SK-N-SH treated with all-trans-retinoic acid at 6 μM for 48 hours (cell line): ENCODE results near the gene KIF20A.

Experiments
- CSRNP3 ChIP-seq: fragments of 250-450 bp; sonication (Bioruptor Pico); IDR thresholded peaks from 2 replicates; pipeline ENCODE4 v1.5.1; 2021; ENCODE audit warnings: mild to moderate bottlenecking, moderate library complexity
- ISL1 ChIP-seq: fragments of 250-450 bp; sonication (Bioruptor Pico); IDR thresholded peaks from 2 replicates; pipeline ENCODE4 v2.1.2; 2022; ENCODE audit warnings: mild to moderate bottlenecking, moderate library complexity
- PATZ1 ChIP-seq: fragments of 250-450 bp; sonication (Bioruptor Pico); IDR thresholded peaks from 2 replicates; pipeline ENCODE4 v1.8.0; 2020; ENCODE audit warnings: mild to moderate bottlenecking, moderate library complexity, borderline replicate concordance
- ZFP30 ChIP-seq: fragments of 450-650 bp; formaldehyde crosslinking; IDR thresholded peaks from 2 replicates; pipeline ENCODE4 v1.5.0; 2022; ENCODE audit warnings: mild to moderate bottlenecking, moderate library complexity
- ZNF565 ChIP-seq: fragments of 450-650 bp; formaldehyde crosslinking; conservative IDR thresholded peaks from 2 replicates; pipeline ENCODE4 v1.5.0; 2020; ENCODE audit warnings: low read depth, mild to moderate bottlenecking, moderate library complexity
- TF ChIP-seq, protein P1 (sequence below): fragments of 250-450 bp; sonication (Bioruptor Pico); IDR thresholded peaks from 2 replicates; pipeline ENCODE4 v1.5.0; 2020; ENCODE audit warnings: mild to moderate bottlenecking, moderate library complexity

GRCh38 chr5:138160706-138161105 lies 18.2 kb upstream of the KIF20A start:
- TF ChIP-seq PATZ1 (CRISPR knock-in tag) (no peak), ISL1 (CRISPR knock-in tag) (no peak), ZFP30 (no peak), ZNF565 (CRISPR knock-in tag) (no peak), CSRNP3 (CRISPR knock-in tag) (no peak)
- TF ChIP-seq, protein P1, sequence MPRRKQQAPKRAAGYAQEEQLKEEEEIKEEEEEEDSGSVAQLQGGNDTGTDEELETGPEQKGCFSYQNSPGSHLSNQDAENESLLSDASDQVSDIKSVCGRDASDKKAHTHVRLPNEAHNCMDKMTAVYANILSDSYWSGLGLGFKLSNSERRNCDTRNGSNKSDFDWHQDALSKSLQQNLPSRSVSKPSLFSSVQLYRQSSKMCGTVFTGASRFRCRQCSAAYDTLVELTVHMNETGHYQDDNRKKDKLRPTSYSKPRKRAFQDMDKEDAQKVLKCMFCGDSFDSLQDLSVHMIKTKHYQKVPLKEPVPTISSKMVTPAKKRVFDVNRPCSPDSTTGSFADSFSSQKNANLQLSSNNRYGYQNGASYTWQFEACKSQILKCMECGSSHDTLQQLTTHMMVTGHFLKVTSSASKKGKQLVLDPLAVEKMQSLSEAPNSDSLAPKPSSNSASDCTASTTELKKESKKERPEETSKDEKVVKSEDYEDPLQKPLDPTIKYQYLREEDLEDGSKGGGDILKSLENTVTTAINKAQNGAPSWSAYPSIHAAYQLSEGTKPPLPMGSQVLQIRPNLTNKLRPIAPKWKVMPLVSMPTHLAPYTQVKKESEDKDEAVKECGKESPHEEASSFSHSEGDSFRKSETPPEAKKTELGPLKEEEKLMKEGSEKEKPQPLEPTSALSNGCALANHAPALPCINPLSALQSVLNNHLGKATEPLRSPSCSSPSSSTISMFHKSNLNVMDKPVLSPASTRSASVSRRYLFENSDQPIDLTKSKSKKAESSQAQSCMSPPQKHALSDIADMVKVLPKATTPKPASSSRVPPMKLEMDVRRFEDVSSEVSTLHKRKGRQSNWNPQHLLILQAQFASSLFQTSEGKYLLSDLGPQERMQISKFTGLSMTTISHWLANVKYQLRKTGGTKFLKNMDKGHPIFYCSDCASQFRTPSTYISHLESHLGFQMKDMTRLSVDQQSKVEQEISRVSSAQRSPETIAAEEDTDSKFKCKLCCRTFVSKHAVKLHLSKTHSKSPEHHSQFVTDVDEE (CRISPR knock-in tag), result no peak
